Endothelial cell of umbilical vein (primary cell): Measurements from ENCODE around the gene RAB1A. TPM values are rescaled to one million over a fixed set of nuclear protein-coding genes. Genes with fewer than 3 reads are reported as not detected.

Experiments used
- BruUV-seq: library from RNA; stranded (reverse); fragments of 400-500 nt; replicated peaks from 2 replicates; lab custom pipeline; 2021; lab: Mats Ljungman, UMichigan
- CTCF ChIA-PET: fragments of 300-600, 350-600 bp; sonication (Branson Sonifier 250); formaldehyde crosslinking; loops from one replicate; lab custom pipeline; 2021; ENCODE audit warnings: antibody characterized with exemption, inconsistent platforms; lab: Charles Lee
- POLR2A ChIA-PET: fragments of 300-600, 350-600 bp; sonication (Branson Sonifier 250); formaldehyde crosslinking; loops from one replicate; lab custom pipeline; 2021; ENCODE audit warnings: antibody characterized with exemption, inconsistent platforms; lab: Charles Lee
- DNase-seq: peaks from one replicate; pipeline ENCODE4 v3.0.0-alpha.2; 2011; ENCODE audit warnings: low read depth, low spot score
- FAIRE-seq: peaks from 2 replicates; lab custom pipeline; 2011; peaks lifted over from hg19 to GRCh38; lab: Jason Lieb, UNC
- H2AFZ ChIP-seq: 2 replicates; pipeline ENCODE4 v1.6.0; 2012; ENCODE audit warnings: low read depth, low read length, control low read depth, inconsistent platforms
- H3K27ac ChIP-seq: 2 replicates; pipeline ENCODE4 v1.5.1; 2011; ENCODE audit warnings: low read depth, mild to moderate bottlenecking, control low read depth, low read length, moderate library complexity; ENCODE audit not compliant: insufficient read depth
- H3K27me3 ChIP-seq, 2 experiments: 2 replicates each; pipeline versions ENCODE4 v1.6.0 to v1.6.1; 2011; ENCODE audit warnings: low read length in 2 of 2, mixed read lengths in 1 of 2; ENCODE audit not compliant: control insufficient read depth in 2 of 2, insufficient read depth in 2 of 2
- H3K36me3 ChIP-seq, 2 experiments: 2 replicates in 1 of 2; 3 replicates in 1 of 2; pipeline ENCODE4 v1.5.1; 2011; ENCODE audit warnings: low read length in 2 of 2, mild to moderate bottlenecking in 1 of 2, moderate library complexity in 1 of 2; ENCODE audit not compliant: control insufficient read depth in 2 of 2, insufficient read depth in 2 of 2; ENCODE audit errors: extremely low read depth in 1 of 2
- H3K4me1 ChIP-seq: 3 replicates; pipeline ENCODE4 v1.5.1; 2011; ENCODE audit warnings: mild to moderate bottlenecking, low read length; ENCODE audit not compliant: control insufficient read depth, insufficient read depth; ENCODE audit errors: extremely low read depth
- H3K4me2 ChIP-seq: 2 replicates; pipeline ENCODE4 v1.6.1; 2011; ENCODE audit warnings: low read length, control low read depth, mixed read lengths; ENCODE audit not compliant: insufficient read depth
- H3K4me3 ChIP-seq, 3 experiments: fragments of 200-600 bp in 1 of 3; sonication (generic), shearing (Covaris generic) in 1 of 3; replicated peaks in 1 of 3; 2 replicates each; pipeline ENCODE4 v1.5.1; 2011 to 2016; ENCODE audit warnings: control low read depth in 3 of 3, low read length in 3 of 3, mild to moderate bottlenecking in 2 of 3, inconsistent platforms in 1 of 3, low read depth in 1 of 3, moderate library complexity in 1 of 3; ENCODE audit not compliant: insufficient read depth in 1 of 3
- H3K79me2 ChIP-seq: 2 replicates; pipeline ENCODE4 v1.6.0; 2012; ENCODE audit warnings: low read length, inconsistent platforms; ENCODE audit not compliant: control insufficient read depth, insufficient read depth
- H3K9ac ChIP-seq: replicated peaks from 2 replicates; pipeline ENCODE3; 2011; ENCODE audit warnings: low read length, control low read depth; ENCODE audit not compliant: insufficient read depth; ENCODE audit errors: extremely low read depth
- H3K9me1 ChIP-seq: replicated peaks from 3 replicates; pipeline ENCODE4 v1.6.0; 2011; ENCODE audit warnings: mild to moderate bottlenecking, low read length; ENCODE audit not compliant: control insufficient read depth, insufficient read depth; ENCODE audit errors: extremely low read depth
- H3K9me3 ChIP-seq: replicated peaks from 2 replicates; pipeline ENCODE4 v1.5.1; 2012; ENCODE audit warnings: low read length, inconsistent platforms; ENCODE audit not compliant: control insufficient read depth, insufficient read depth
- H4K20me1 ChIP-seq: replicated peaks from 2 replicates; pipeline ENCODE3; 2011; ENCODE audit warnings: mild to moderate bottlenecking, low read length; ENCODE audit not compliant: control insufficient read depth, insufficient read depth; ENCODE audit errors: extremely low read depth
- CTCF ChIP-seq, 2 donors: IDR thresholded peaks; 1 replicate in 1 of 2; 2 replicates in 1 of 2; pipeline ENCODE4 v1.5.1; 2011; ENCODE audit warnings: low read length in 2 of 2, mild to moderate bottlenecking in 2 of 2, moderate library complexity in 2 of 2, control low read depth in 1 of 2, inconsistent platforms in 1 of 2, low read depth in 1 of 2; ENCODE audit not compliant: insufficient read depth in 1 of 2; ENCODE audit errors: extremely low read depth in 1 of 2
- EZH2 ChIP-seq: IDR thresholded peaks from 2 replicates; pipeline ENCODE4 v1.6.1; 2012; ENCODE audit warnings: borderline replicate concordance, low read depth, mild to moderate bottlenecking, moderate library complexity, low read length, inconsistent platforms; ENCODE audit not compliant: severe bottlenecking
- GATA2 ChIP-seq: IDR thresholded peaks from 2 replicates; pipeline ENCODE4 v1.7.0; 2011; ENCODE audit warnings: low read depth, mild to moderate bottlenecking, moderate library complexity, mixed read lengths, low read length; ENCODE audit not compliant: insufficient read length, insufficient read depth
- JUN ChIP-seq: IDR thresholded peaks from 2 replicates; pipeline ENCODE4 v1.6.1; 2011; ENCODE audit warnings: borderline replicate concordance, low read depth; ENCODE audit not compliant: insufficient read length, insufficient read depth
- MYC ChIP-seq: IDR thresholded peaks from one replicate; pipeline ENCODE4 v1.6.1; 2011; ENCODE audit warnings: mild to moderate bottlenecking, low read depth, low read length
- POLR2AphosphoS5 ChIP-seq: IDR thresholded peaks from 2 replicates; pipeline ENCODE4 v1.6.1; 2012; ENCODE audit warnings: low read depth, mild to moderate bottlenecking, control low read depth, low read length, moderate library complexity; ENCODE audit not compliant: insufficient read depth
- dilution Hi-C: fragments of 300-500 bp; cut with MboI; formaldehyde crosslinking; loops from one replicate; pipeline ENCODE4 v1.15.0; 2019; ENCODE audit warnings: low sequenced_read_pairs; ENCODE audit not compliant: extremely low pct_ligation_motif_present
- intact Hi-C: fragments of 100-400 bp; cut with micrococcal nuclease; formaldehyde crosslinking; loops from one replicate; pipeline ENCODE4 v1.10.0; 2022
- polyA plus RNA-seq, 4 experiments: library from polyadenylated mRNA; depleted of rRNA in 3 of 4; stranded (reverse) in 3 of 4; unstranded in 1 of 4; fragments of >200 nt; gene quantifications; 2 replicates each; pipeline versions ENCODE4 v1.2.1 to v1.2.3, GENCODE V29; 2011 to 2012; ENCODE audit warnings: missing spikeins in 1 of 4
- total RNA-seq: library from RNA; stranded (reverse); gene quantifications from 2 replicates; pipeline ENCODE4 v1.2.3, GENCODE V29; 2021

RAB1A gene
- total and polyA plus RNA-seq, 2 donors (not counting 3 experiments of a cell fraction or from before 2014, with no cell fraction given) = 121 to 176 TPM

DNA sequence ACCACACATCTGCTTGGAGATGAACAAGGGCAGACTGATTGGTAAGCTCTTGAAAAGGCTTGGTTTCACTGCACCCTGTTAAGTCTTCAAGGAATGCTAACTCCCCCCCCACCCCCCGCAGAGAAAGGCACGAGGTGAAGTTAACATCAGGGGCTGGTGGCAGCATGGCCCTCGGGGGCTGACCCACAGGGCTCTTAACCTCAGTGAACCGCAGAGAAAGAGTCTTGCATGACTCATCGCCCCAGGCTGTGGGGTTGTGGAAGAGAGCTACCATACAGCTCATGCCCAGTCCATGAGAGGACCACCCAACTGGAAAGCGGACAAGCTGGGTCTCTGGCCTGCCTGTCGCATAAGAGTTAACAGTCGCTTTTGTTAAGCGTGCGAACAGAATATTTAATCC, 84.3 kb downstream of the RAB1A start:
- CTCF ChIA-PET = interaction anchor here (1.0 kb wide), 1 partner anchor 141 kb away, joined by 3 read pairs; no protein-coding TSS in a partner anchor

DNA sequence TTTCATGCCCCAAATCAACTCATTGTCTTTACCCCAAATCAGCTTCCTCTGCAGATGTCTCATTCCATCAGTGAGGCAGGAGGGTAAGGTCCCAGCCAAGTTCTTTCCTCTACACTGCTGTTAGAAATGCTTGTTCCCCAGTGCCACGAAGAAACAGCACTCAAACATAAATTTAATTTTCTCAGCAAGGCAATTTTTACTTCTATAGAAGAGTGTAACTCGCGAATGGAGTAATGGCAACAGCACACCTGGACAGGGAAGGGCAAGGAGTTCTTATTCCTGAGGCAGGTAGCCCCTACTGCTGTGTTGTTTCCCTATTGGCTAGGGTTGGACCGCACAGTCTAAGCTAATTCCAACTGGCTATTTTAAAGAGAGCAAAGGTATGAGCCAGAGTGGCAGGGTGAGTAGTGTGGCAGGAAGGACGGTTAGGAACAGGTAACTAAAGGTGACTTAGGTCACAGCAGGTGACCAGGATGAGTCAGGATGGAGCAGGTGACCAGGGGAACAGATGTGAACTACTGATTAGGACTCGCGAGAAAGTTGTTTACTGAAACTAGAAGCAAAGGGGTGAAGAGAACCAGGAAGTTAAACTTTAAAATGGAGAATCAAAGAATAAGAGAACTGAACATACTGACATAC, 85.7 kb downstream of the RAB1A start:
- Histone ChIP-seq H3K4me2 (no peak overlapping the region), H3K9ac (no peak overlapping the region), H3K36me3 (no peaks in the 10 kb centered on the region), H3K9me3 (no peaks in the 10 kb centered on the region), H3K9me1 (no peaks in the 10 kb centered on the region), H3K79me2 (no peaks in the 10 kb centered on the region), H3K4me3 (no peak overlapping the region), H3K27ac (no peak overlapping the region), H4K20me1 (no peaks in the 10 kb centered on the region), H2AFZ (no peak overlapping the region), H3K27me3 (peaks cover 0 to 7% of the 10 kb centered on the region in 2 experiments), H3K4me1 (peaks cover 10% of the 10 kb centered on the region)
- BruUV-seq = no TSS peak
- intact Hi-C loops (loop anchor here (5.0 kb wide), 2 partner anchors 292 to 522 kb away; partner anchors contain the start of gene AFTPH), dilution Hi-C loops (no loop called here)
- TF ChIP-seq CTCF (IDR thresholded peaks at IDR 0.05; ENCODE audit: extremely low read depth in 1 of 2, insufficient read depth in 1 of 2, low read depth in 1 of 2, low read length in 2 of 2) (no peak), JUN (no peak), MYC (no peak), EZH2 (no peak), POLR2AphosphoS5 (no peak), GATA2 (no peak)
- POLR2A ChIA-PET = interaction anchor here (0.6 to 1.5 kb wide), 2 partner anchors 11 to 1202 kb away, joined by 3 to 9 read pairs; partner anchors contain the start of gene CEP68
- CTCF ChIA-PET = interaction anchor here (1.5 to 3.1 kb wide), 6 partner anchors 9 to 530 kb away, joined by 5 to 37 read pairs (median 8); partner anchors contain the start of gene CEP68
- FAIRE-seq = no peak
- no peak for DNase-seq

More for the DNA sequence above, 84.3 kb downstream of the RAB1A start:
- H3K36me3 ChIP-seq = no peaks in the 10 kb centered on the region
- POLR2A ChIA-PET = no interaction called here
- dilution Hi-C loops = no loop called here
- no peak overlapping the region for H3K9ac ChIP-seq
- H3K4me3 ChIP-seq = no peak overlapping the region
- no peak overlapping the region for H3K4me2 ChIP-seq
- no peak for DNase-seq
- H3K27ac ChIP-seq = no peak overlapping the region
- TF ChIP-seq JUN = no peak
- TF ChIP-seq EZH2 = no peak
- no TSS peak for BruUV-seq
- no peak for FAIRE-seq
- H3K9me3 ChIP-seq = no peaks in the 10 kb centered on the region
- no peak overlapping the region for H2AFZ ChIP-seq
- no peaks in the 10 kb centered on the region for H3K9me1 ChIP-seq
- peaks cover 0 to 7% of the 10 kb centered on the region in 2 experiments for H3K27me3 ChIP-seq
- intact Hi-C loops = no loop called here
- H3K4me1 ChIP-seq = peaks cover 10% of the 10 kb centered on the region
- no peaks in the 10 kb centered on the region for H4K20me1 ChIP-seq
- H3K79me2 ChIP-seq = no peaks in the 10 kb centered on the region
